ENCODE data around the gene IFRD1. TPM values are rescaled to one million over a fixed set of nuclear protein-coding genes. Genes with fewer than 3 reads are reported as not detected.

IFRD1 gene
- total RNA-seq, 4 donors from 2014 or later = 36.9 to 51.5 (median 48.0) TPM

DNA sequence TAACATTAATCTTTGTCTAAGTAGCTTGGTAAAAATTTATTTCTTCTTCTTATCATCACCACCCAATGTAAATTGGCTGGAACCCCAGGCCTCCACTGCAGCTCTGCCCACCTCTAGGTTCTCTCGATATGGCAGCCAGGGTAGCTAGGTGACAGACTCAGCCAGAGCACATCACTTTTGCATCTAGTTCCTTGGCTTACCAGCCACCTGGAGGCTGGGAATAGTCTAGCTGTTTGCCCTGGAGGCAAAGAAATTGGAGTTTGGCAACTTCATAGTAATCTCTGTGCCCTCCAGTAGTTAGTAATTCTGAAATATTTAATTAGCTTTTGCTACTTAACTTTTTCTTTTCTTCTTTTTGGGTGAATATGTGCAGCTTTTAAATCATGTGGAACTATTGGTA, 9.4 kb downstream of the IFRD1 start:
- no peaks in the 10 kb centered on the region for H3K9me3 ChIP-seq
- H3K4me1 ChIP-seq = peaks cover 18 to 33% (median 28%) of the 10 kb centered on the region in 4 donors
- no peaks in the 10 kb centered on the region for H3K27me3 ChIP-seq
- H3K36me3 ChIP-seq = peaks cover 42 to 92% (median 62%) of the 10 kb centered on the region in 4 donors
- no peak overlapping the region for H3K27ac ChIP-seq (replicated peaks in 1 of 4)
- WGBS = 100% methylated on average over 1 of the region's 1 CpG
- intact Hi-C loops (cut with DNase I) = loop anchor here (10.0 kb wide), 1 partner anchor 255 kb away; the partner anchor contains the start of genes DOCK4 and ZNF277
- no peak for DNase-seq (ENCODE audit: extremely low spot score)
- H3K4me3 ChIP-seq = no peak overlapping the region
- TF ChIP-seq POLR2AphosphoS5 (IDR thresholded peaks at IDR 0.05) = no peak
- TF ChIP-seq, protein P1, sequence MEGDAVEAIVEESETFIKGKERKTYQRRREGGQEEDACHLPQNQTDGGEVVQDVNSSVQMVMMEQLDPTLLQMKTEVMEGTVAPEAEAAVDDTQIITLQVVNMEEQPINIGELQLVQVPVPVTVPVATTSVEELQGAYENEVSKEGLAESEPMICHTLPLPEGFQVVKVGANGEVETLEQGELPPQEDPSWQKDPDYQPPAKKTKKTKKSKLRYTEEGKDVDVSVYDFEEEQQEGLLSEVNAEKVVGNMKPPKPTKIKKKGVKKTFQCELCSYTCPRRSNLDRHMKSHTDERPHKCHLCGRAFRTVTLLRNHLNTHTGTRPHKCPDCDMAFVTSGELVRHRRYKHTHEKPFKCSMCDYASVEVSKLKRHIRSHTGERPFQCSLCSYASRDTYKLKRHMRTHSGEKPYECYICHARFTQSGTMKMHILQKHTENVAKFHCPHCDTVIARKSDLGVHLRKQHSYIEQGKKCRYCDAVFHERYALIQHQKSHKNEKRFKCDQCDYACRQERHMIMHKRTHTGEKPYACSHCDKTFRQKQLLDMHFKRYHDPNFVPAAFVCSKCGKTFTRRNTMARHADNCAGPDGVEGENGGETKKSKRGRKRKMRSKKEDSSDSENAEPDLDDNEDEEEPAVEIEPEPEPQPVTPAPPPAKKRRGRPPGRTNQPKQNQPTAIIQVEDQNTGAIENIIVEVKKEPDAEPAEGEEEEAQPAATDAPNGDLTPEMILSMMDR (IDR thresholded peaks at IDR 0.05) = no peak
- TF ChIP-seq POLR2A (IDR thresholded peaks at IDR 0.05; ENCODE audit: low read depth) = no peak
- TF ChIP-seq EP300 (IDR thresholded peaks at IDR 0.05) = no peak

DNA sequence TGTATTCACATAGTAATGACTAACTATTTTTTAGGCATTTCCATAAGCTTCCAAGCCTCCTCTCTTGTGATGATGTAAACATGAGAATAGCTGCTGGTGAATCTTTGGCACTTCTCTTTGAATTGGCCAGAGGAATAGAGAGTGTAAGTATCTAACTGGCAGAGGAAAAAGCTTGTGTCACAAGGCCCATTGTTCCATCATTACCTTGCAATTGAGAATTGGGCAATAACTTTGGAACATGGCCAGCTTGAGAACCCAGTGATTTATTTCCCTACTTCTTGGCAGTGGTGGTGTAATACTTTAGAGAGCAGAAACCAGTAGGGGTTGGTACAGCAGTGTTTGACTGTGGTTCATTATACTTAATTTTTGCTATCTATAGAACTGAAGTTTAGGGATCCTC, 12.0 kb downstream of the IFRD1 start:
- intact Hi-C loops (cut with DNase I) = no loop called here
- DNase-seq (ENCODE audit: extremely low spot score) = no peak
- H3K27me3 ChIP-seq = no peaks in the 10 kb centered on the region
- H3K36me3 ChIP-seq = peaks cover 31 to 95% (median 58%) of the 10 kb centered on the region in 4 donors
- H3K4me1 ChIP-seq = peaks cover 18 to 31% (median 26%) of the 10 kb centered on the region in 4 donors
- H3K9me3 ChIP-seq = no peaks in the 10 kb centered on the region
- TF ChIP-seq POLR2AphosphoS5 (IDR thresholded peaks at IDR 0.05) = peak; percentile 63 to 84
- TF ChIP-seq, protein P1 (IDR thresholded peaks at IDR 0.05) = no peak
- no peak overlapping the region for H3K4me3 ChIP-seq
- H3K27ac ChIP-seq (replicated peaks in 1 of 4) = peak overlapping the region; percentile 14 to 61 (median 56)

DNA sequence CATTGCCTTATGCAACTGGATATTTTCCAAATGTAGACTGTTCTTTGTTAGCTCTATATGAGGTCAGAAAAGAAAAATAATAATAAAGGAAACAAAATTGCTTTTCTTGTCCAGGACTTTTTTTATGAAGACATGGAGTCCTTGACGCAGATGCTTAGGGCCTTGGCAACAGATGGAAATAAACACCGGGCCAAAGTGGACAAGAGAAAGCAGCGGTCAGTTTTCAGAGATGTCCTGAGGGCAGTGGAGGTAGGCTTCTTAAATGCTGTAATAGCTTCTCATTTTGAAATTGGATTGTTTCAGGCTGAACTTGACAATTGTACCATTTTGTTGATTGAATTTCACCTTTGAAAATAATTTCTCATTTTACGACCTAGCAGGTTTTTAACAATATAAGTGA, 17.6 kb downstream of the IFRD1 start:
- intact Hi-C loops (cut with DNase I) = no loop called here
- no peaks in the 10 kb centered on the region for H3K9me3 ChIP-seq
- 81% methylated on average over 4 of the region's 4 CpGs for WGBS
- no peak for TF ChIP-seq POLR2A (IDR thresholded peaks at IDR 0.05; ENCODE audit: low read depth)
- no peak for TF ChIP-seq EP300 (IDR thresholded peaks at IDR 0.05)
- peaks cover 7 to 13% (median 8%) of the 10 kb centered on the region in 4 donors for H3K4me1 ChIP-seq
- no peak overlapping the region for H3K4me3 ChIP-seq
- DNase-seq (ENCODE audit: extremely low spot score) = no peak
- no peak overlapping the region for H3K27ac ChIP-seq (replicated peaks in 1 of 4)
- peaks cover 47 to 95% (median 67%) of the 10 kb centered on the region in 4 donors for H3K36me3 ChIP-seq
- no peaks in the 10 kb centered on the region for H3K27me3 ChIP-seq

DNA sequence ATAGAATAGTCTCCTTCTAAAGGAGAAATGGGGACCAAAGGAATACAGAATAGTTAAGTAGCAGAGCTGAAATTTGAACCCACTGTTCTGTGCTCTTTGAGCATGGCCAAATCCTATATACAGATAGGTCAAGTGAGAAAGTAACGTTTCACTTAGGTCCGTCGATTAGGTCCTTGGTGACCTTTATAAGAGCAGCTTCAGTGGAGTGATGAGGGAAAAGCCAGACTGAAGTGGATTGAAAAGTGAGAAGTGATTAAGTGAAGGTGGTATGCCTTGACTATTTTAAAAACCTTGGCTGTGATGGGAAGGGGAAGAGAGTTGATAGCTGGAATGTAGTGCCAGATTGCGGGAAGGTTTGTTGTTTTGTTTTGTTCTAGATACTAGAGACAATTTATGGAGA, 19.9 kb downstream of the IFRD1 start:
- Histone ChIP-seq H3K36me3 (peaks cover 55 to 89% (median 73%) of the 10 kb centered on the region in 4 donors), H3K27me3 (no peaks in the 10 kb centered on the region), H3K9me3 (no peaks in the 10 kb centered on the region), H3K27ac (replicated peaks in 1 of 4) (no peak overlapping the region), H3K4me3 (no peak overlapping the region), H3K4me1 (peaks cover under 1 to 6% (median 2%) of the 10 kb centered on the region in 4 donors)
- 77% methylated on average over 4 of the region's 4 CpGs for WGBS
- TF ChIP-seq, protein P1 (IDR thresholded peaks at IDR 0.05) = no peak
- intact Hi-C loops (cut with DNase I) = no loop called here
- DNase-seq (ENCODE audit: extremely low spot score) = no peak

DNA sequence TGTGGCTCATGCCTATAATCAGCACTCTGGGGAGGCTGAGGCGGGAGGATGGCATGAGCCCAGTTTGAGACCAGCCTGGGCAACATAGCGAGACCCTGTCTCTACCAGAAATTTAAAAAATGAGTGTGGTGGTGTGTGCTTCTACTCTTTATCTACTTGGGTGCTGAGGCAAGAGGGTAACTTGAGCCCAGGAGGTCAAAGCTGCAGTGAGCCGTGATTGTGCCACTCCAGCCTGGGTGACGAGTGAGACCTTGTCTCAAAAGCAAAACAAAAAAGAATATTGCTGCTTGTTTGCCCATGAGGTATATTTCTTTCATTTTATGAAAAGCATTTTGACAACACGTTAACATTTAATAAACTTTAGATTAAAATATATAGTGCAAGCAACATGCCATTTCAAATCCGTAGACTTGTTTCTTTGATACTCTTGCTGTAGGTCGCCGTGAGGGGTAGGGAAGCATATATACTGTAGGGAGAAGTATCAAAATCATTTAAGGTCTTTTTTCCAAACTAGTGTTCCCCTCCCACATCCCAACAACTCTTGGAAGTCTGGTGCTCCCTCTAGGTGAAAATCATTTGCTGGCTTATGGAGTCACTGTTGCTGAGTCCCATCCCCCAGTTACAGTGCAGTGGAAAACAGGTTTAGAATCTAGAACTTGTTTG, 26.3 kb downstream of the IFRD1 start:
- 90% methylated on average over 8 of the region's 8 CpGs for WGBS
- Histone ChIP-seq H3K27ac (replicated peaks in 1 of 4) (no peak overlapping the region), H3K9me3 (no peaks in the 10 kb centered on the region), H3K36me3 (peaks cover 28 to 55% (median 50%) of the 10 kb centered on the region in 4 donors), H3K27me3 (no peaks in the 10 kb centered on the region), H3K4me1 (peaks cover 5 to 12% (median 11%) of the 10 kb centered on the region in 4 donors), H3K4me3 (no peak overlapping the region)
- intact Hi-C loops (cut with DNase I) = no loop called here
- no peak for DNase-seq (ENCODE audit: extremely low spot score)
- TF ChIP-seq EP300 (IDR thresholded peaks at IDR 0.05) (no peak), POLR2A (IDR thresholded peaks at IDR 0.05; ENCODE audit: low read depth) (no peak), POLR2AphosphoS5 (IDR thresholded peaks at IDR 0.05) (no peak)
- TF ChIP-seq, protein P1 (IDR thresholded peaks at IDR 0.05) = no peak
